NCI-H128 (cell line): ENCODE results near the gene PRIMPOL.
A peak's percentile ranks its signal among the peaks of the same experiment; 100 is the strongest.
"Not testable (repeated sequence)": the region's sequence is repeated elsewhere in the genome, so short reads cannot be mapped to it uniquely, and the experiment has no call there.

ENCODE experiments used
- DNase-seq: peaks from one replicate; lab custom pipeline; 2025; ENCODE audit not compliant: unreplicated experiment; lab: John Stamatoyannopoulos, UW

The PRIMPOL gene

GRCh38 chr4:184649026-184649970 lies at the start of gene PRIMPOL, which contains the start of gene CASP3:
Gene PRIMPOL (plus strand): TSS chr4:184649738. CDS start chr4:184657141, 7,403 bp downstream.
Gene CASP3 (minus strand): TSS chr4:184649447. CDS start chr4:184638453, 10,994 bp downstream.
- DNase-seq = peak; percentile 78

GRCh38 chr4:184600982-184601381 lies 48.6 kb upstream of the PRIMPOL start:
- DNase-seq = not testable (repeated sequence)

- DNase-seq = not testable (repeated sequence)
Measured at GRCh38 chr4:184602857-184603256, 46.7 kb upstream of the PRIMPOL start.

- DNase-seq = not testable (repeated sequence)
Measured at GRCh38 chr4:184607429-184607828, 42.1 kb upstream of the PRIMPOL start.

- no peak for DNase-seq
Measured at GRCh38 chr4:184612074-184612473, 37.5 kb upstream of the PRIMPOL start.

- no peak for DNase-seq
Measured at GRCh38 chr4:184613405-184613804, 36.1 kb upstream of the PRIMPOL start.

- no peak for DNase-seq
Measured at GRCh38 chr4:184614509-184614908, 35.0 kb upstream of the PRIMPOL start.

GRCh38 chr4:184616168-184616567 lies 33.4 kb upstream of the PRIMPOL start:
- DNase-seq = not testable (repeated sequence)

GRCh38 chr4:184616633-184617551 lies 32.6 kb upstream of the PRIMPOL start:
- no peak for DNase-seq

GRCh38 chr4:184617600-184618196 lies 31.8 kb upstream of the PRIMPOL start:
- DNase-seq = no peak

GRCh38 chr4:184620212-184620867 lies 29.2 kb upstream of the PRIMPOL start:
- DNase-seq = no peak

- DNase-seq = no peak
Measured at GRCh38 chr4:184621518-184621917, 28.0 kb upstream of the PRIMPOL start.

- not testable (repeated sequence) for DNase-seq
Measured at GRCh38 chr4:184624504-184624903, 25.0 kb upstream of the PRIMPOL start.

- no peak for DNase-seq
Measured at GRCh38 chr4:184624972-184625554, 24.5 kb upstream of the PRIMPOL start.

GRCh38 chr4:184625783-184626596 lies 23.5 kb upstream of the PRIMPOL start:
- DNase-seq = not testable (repeated sequence)

GRCh38 chr4:184628103-184628502 lies 21.4 kb upstream of the PRIMPOL start:
- no peak for DNase-seq

GRCh38 chr4:184632842-184633241 lies 16.7 kb upstream of the PRIMPOL start:
- DNase-seq = no peak

GRCh38 chr4:184635381-184635780 lies 14.2 kb upstream of the PRIMPOL start:
- no peak for DNase-seq

GRCh38 chr4:184636144-184636543 lies 13.4 kb upstream of the PRIMPOL start:
- no peak for DNase-seq
